Measurements from ENCODE around the gene CUX1.
"Not testable (repeated sequence)": the region's sequence is repeated elsewhere in the genome, so short reads cannot be mapped to it uniquely, and the experiment has no call there.

Gene CUX1

DNA sequence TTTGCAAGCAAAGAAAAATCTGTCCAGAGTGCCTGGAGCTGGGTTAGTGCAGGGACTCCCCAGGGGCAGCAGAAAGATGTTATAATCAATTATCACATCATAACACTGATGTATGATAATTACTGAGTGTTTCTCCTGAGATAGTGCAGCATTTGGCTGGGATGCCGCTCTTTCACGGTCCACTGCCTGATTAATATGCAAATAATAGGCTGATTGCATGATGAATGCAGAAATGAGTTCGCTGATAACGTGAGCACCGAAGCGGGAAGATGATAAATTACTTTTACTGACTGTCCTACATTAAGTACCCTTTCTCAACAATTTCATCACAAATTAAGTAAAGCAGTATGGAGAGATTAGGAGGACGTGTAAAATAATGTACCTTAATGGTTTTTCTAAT lies 397.8 kb downstream of the CUX1 start:
- DNase-seq (ENCODE audit: low spot score): no peak

DNA sequence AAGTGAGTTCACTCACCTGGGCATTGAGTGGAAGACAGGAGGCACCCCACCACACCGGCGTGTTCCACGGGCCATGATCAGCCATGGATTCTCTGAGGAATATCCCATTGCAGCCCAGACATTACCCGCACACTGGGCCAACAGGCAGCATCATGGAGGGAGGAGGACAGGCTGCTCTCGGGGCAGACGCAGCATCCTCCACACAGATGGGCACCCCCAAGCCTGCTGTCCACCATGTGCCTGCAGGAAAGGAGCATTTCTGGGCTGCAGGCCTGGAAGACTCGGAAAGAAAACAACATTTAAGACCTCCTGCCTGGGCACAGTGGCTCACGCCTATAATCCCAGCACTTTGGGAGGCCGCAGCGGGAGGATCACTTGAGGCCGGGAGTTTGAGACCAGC lies 398.3 kb downstream of the CUX1 start:
- no peak for DNase-seq (ENCODE audit: low spot score)

DNA sequence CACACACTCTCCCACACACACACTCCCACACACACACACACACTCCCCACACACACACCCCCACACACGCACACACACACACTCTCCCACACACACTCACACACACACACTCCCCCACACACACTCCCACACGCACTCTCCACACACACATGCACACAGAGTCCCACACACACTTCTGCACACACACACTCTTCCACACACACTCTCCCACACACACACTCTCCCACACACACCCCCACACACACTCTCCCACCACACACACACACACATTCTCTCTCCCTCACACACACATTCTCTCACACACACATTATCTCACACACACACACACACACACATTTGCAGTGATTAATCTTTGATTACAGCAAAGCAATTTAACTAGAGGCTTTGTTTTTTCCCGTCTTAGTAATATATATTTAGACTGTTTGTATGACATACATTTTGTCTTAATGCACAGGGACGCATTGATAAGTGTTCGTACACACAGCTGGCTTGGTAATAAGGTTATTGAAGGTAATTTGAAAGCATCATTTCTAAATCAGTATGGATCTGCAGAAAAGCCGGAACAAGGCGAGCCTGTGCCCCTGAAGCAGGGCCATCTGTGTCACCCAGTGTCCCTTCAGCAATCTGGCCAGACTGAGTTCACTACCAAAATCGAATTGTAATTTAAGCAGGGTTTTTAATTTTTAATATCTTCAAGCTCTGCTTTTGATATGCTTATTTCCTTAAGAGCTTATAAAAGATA lies 399.3 kb downstream of the CUX1 start:
- no peak for DNase-seq (ENCODE audit: low spot score)

DNA sequence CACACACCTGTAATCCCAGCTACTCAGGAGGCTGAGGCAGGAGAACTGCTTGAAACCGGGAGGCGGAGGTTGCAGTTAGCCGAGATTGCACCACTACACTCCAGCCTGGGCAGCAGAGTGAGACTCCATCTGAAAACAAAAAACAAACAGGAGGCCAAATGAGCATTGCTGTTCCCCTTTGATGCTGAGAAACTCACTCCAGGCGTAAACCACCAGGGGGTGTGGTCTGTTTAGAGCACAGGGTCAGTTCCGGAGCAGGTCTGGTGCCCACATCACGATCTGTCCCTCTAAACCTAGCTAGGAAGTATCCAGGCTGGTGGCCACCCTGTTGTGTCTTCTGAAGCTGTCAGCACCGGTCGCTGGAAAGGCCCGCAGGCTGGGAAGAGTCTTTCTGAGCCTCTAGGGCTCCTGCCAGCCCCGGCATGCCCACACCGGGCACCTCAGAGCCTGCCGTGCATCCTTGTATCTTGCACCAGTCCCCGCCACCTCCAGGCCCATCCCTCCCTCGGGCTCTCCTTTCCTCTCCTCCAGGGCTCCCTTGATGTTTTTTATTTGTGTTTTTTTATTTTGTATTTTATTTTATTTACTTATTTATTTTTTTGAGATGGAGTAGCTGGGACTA lies 402.9 kb downstream of the CUX1 start:
- DNase-seq (ENCODE audit: low spot score): no peak

DNA sequence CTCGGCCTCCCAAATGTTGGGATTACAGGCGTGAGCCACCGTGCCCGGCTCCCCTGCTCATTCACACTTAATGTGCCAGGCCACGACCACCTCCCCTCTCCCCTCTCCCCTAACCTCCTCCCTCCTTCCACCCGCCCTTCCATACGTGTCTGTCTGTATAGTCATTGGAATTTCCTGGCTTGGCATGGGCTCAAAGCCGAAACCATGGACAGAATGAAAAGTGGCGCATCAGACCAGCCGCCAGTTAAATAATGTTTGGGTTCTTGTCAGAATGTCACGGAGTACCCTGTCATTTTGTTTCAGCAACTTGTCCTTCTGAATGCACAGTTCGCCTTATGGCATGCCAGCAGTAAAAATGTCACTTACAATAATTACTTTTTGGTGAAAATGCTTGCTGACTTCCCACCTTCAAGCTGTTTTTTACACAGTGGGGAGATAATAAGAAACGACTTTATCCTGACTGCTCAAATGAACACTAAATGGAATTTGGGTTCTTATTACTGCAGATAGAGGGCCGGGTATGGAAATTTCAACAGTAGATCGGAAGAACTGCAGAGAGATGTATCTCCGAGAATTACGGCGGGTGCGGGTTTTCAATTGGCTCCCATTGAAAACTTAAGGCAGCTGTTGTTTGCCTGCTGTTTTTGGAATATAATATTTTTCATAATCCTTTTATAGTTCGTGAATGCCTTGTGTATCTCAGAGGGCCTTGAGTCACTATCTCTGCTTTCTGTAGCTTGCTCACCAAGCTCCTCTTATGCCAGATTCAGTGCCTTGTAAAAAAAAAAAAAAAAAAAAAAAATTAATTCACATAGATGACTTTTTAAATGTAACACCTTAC lies 403.8 kb downstream of the CUX1 start:
- no peak for DNase-seq (ENCODE audit: low spot score)

DNA sequence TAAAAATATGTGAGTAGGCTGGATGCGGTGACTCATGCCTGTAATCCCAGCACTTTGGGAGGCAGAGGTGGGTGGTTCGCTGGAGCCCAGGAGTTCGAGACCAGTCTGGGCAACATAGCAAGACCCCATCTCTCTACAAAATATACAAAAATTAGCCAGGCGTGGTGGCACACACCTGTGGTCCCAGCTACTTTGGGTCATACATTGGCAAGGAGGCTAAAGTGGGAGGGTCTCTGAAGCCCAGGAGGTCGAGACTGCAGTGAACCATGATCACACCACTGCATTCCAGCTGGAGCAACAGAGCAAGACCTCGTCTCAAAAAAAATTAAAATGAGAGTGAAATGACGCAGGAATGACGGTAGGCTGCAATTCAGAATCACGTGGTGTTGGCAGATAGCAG lies 404.5 kb downstream of the CUX1 start:
- DNase-seq (ENCODE audit: low spot score): no peak

DNA sequence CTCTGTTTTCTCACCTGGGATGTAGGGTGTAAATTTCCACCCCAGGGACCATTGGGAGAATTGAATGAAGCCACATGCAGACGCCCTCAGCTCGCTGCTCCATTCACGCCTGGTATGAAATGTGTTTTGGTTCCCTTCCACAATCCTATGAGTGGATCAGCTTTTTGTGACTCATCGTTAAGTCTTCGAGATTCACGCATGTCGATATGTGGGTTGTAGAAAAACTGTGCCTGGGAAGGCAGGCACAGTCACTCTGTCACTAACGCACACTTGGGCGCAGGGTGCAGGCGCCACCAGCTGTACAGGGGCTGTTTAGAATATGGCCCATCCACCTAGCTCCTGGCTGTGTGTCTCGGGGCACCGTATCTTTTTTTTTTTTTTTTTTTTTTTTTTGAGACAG lies 405.0 kb downstream of the CUX1 start:
- no peak for DNase-seq (ENCODE audit: low spot score)

DNA sequence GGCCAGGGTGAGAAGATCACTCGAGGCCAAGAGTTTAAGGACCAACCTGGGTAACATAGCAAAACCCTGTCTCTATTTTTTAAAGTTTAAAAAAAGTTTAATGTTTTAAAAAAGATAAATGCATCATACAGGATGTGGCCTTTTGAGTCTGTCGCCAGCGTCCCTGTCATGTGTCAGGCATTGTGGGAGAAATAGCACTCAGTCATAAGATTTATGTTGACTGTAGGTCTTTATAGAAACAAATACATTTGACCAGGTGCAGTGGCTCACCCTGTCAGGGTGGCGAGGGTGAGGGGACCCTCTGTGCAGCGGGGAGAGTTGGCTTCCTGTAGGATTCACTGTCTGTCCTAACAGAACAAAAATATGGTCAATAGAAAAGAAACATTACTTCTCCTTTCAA lies 405.8 kb downstream of the CUX1 start:
- no peak for DNase-seq (ENCODE audit: low spot score)

DNA sequence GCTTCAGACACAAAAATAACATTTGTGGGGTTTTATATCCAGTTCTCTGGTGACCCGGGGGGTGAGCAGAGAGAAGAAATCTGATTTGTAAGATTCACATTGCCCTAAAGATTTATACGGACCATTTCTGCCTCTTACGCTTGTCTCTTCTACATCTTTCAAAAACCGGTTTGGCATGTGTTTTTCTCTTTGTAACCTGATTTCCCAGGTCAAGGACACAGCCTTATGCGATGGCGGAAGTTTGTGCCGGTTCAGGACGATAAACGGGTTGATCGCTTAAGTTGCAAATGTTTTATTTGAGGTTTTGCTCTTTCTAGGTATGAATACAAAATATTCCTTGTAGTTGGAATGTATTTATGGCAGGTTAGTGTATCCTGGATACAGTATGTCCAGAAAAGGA lies 407.6 kb downstream of the CUX1 start:
- DNase-seq (ENCODE audit: low spot score): no peak

DNA sequence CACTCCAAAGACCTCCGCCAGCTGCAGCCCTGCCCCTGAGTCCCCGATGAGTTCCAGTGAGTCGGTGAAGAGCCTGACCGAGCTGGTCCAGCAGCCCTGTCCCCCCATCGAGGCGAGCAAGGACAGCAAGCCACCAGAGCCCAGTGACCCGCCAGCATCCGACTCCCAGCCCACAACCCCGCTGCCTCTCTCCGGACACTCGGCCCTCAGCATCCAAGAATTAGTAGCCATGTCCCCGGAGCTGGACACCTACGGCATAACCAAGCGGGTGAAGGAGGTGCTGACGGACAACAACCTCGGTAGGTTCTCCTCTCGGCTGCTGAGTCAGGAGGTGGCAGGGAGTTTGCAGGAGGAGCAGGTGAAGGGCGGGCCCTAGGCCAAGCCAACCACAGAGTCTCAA lies 409.9 kb downstream of the CUX1 start:
- no peak for DNase-seq (ENCODE audit: low spot score)

DNA sequence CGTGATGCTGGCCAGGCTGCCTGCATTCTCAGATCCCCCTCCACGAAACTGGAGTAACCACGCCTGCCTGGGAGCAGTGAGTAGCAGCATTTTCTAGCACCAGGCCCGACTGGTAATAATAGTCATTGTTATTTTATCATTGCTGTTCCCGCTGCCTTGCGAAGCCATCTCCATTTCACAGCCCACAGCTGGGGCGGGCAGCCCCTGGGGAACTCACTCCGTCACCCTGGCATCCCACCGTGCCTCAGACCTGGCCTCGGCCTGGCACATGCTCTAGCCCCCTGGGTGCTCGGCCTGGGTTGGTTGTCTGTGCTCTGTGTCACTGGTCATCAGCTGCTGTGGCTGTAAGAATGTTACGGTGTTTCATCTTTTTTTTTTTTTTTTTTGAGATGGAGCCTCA lies 411.5 kb downstream of the CUX1 start:
- DNase-seq (ENCODE audit: low spot score): no peak

DNA sequence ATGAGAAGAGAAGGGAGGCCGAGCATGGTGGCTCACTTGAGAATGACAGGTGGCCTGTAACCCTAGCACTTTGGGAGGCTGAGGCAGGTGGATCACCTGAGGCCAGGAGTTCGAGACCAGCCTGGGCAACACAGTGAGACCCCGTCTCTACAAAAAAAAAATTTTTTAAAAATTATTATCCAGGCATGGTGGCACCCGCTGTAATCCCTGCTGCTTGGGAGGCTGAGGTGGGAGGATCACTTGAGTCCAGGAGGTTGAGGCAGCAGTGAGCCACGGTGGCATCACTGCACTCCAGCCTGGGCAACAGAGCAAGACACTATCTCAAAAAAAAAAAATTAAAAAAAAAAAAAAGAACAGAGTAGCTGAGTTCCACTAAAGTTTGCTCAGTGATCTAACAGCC lies 412.7 kb downstream of the CUX1 start:
- DNase-seq (ENCODE audit: low spot score): not testable (repeated sequence)

DNA sequence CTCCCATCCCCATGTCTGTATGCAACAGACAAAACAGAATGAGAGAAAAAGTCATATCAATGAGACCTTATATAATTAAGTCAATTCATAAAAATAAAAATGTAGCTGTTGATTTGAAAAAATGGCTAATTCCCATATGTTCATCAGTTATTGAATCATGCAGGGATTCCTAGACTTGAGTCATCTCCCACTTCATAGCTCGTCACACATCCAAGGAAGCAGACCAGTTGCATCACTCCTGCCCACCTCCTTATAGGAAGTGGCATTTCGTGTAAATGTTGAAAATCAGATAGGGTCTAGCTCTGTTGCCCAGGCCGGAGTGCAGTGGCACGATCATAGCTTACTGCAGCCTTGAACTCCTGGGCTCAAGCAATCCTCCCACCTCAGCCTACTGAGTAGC lies 413.2 kb downstream of the CUX1 start:
- no peak for DNase-seq (ENCODE audit: low spot score)

DNA sequence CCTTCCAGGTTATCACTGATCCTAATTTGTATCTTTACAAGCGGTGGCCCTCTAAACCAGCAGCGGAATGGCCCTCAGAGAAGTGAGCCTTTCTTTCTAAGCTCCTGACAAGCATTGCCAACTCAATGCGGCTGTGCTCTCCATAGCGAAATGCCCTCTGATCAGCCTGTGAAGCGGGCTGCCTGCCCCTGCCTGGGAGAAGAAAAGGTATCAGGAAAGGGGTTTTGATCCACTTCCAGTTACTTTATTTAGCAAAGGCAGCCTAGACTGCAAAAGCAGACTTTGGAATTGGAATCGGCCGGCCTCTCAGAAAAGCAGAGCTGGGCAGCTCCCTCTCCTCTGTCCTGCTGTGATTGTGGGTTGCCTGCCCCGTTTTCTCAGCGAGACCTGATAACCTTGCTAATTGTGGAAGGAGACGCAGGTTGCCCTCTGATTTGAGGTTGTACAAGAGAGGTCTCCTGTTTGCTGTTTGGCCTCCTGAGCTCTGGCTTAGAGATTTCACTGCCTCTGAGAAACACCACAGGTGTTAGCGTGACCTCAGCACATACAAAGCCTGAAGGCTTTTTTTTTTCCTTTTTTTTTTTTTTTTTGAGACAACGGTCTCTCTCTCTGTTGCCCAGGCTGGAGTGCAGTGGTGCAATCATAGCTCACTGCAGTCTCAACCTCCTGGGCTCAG lies 415.3 kb downstream of the CUX1 start:
- DNase-seq (ENCODE audit: low spot score): no peak

DNA sequence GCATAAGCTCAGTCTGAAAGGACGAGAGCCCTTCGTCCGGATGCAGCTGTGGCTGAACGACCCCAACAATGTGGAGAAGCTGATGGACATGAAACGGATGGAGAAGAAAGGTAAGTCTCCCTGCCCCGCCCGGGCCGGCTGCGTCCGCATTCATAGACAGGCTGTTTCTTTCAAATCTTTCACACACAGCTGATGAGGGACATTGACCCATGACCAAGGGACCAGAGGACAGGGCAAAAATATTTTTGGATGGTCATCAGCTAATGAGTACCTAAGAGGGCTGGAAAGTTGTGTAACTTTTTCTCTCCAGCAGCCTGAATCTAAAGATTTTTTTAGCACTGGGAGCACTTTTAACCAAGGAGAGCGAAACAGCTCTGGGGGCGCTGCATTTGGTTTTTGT lies 416.7 kb downstream of the CUX1 start:
- no peak for DNase-seq (ENCODE audit: low spot score)

DNA sequence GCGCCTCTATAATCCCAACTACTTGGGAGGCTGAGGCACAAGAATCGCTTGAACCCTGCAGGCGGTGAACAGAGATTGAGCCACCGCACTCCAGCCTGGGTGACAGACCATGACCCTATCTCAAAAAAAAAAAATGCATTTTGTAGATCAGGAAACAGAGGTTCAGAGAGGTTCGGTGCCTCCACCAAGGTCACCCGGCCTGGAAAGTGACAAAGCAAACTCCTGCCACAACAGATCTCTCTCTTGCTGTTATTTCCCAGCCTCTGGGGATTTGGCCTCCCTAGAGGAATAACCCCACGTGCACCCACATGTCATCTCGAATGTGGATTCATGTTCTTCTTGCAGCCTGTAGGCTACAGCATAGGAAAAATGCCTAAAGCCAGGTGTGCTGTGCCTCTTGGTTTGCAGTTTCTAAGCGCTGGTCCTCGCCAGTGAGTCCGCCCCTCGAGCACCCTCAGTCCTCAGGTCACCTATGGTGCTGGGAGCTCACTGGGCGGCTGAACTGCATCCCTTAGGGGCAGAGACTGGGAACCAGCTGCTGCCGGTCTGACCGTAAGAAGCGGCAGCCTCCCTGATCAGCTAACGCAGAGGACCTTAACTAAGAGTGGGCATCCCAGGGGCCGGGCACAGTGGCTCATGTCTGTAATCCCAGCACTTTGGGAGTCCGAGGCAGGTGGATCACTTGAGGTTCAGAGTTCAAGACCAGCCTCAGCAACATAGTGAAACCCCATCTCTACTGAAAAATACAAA lies 417.6 kb downstream of the CUX1 start:
- no peak for DNase-seq (ENCODE audit: low spot score)

DNA sequence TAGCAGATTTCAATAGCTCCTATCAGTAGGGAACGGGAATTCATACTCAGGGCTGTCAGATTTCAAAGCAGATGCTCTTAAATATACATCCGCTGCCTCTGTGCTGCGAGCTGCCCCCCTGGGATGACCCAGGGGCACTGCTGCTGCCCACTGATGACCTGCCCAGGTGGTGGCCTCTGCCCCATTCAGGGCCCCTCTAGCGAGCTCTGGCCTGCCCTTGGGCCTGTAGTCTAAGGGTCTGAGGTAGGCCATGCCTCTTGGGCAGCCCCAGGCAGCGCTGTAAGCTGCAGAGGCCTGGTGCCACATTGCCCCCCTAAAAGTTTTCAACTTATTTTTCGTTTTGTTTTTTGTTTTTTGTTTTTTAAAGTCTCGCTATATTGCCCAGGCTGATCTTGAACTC lies 418.7 kb downstream of the CUX1 start:
- no peak for DNase-seq (ENCODE audit: low spot score)

DNA sequence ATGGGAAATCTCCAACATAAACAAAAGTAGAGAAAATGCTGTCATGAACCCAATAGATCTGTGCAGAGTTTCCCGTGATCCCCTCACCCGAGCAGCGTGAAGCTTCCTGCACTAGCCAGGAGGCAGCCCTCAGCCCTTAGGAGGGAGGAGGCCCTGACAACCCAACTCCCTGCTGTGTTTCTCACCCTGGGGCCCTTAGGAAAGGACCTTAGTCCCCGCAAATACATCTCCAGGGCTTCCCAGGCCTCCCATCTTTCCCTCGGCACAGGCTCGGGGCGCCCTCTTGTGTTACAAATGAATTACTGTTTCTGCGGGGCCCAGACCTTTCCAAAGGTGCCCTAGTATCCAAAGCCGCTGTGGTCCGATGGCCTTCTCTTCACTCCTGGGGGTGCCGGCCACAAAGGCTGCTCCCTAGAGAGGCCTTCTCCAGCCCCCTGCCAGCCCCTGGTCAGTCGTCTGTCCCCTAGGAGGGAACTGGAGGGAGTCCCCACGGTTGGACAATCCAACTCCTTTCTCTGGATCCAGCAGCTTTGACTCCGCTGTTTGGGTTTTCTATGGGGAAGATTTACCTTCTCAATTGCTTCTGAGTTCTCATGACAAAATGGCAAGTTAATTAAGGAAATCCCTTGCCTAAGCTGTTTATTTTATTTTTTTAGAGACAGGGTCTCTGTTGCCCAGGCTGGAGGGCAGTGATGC lies 419.3 kb downstream of the CUX1 start:
- peak; percentile 98 for DNase-seq (ENCODE audit: low spot score)

DNA sequence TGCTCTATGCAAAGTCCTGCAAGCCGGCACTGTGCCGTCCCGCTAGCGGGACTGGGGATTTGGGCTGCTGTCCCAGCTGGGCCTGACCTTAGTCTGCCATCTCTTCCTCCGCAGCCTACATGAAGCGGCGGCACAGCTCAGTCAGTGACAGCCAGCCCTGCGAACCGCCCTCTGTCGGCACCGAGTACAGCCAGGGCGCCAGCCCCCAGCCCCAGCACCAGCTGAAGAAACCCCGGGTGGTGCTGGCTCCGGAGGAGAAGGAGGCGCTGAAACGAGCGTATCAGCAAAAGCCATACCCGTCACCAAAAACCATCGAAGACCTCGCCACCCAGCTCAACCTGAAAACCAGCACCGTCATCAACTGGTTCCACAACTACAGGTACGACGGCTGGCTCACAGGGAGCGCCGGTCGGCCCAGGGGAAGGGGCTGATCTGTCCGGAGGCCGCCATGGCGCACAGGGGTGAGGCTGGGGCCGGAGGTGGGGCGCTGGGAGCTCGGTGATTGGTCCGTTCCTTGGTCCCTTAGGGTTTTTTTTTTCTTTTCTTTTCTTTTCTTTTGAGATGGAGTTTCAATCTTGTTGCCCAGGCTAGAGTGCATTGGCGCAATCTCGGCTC lies 421.9 kb downstream of the CUX1 start:
- no peak for DNase-seq (ENCODE audit: low spot score)

DNA sequence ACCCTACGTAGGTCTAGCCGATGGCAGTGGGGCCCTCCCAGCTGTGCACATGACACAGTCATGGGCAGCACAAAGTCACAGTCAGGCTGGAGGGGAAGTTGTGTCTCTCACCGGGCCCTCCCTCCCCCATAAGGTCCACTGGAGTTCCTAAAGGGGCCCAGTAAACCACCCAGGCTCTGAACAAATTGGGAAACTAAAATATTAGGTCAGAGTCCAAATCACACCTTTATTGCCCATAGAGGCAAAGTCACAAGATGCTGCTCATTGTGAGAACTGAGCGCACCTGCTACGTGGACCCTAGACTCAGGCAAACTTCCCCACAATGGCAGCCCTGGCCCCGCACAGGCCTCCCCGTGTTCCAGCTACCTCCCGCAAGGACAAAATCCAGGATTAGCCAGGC lies 424.0 kb downstream of the CUX1 start:
- DNase-seq (ENCODE audit: low spot score): no peak

DNA sequence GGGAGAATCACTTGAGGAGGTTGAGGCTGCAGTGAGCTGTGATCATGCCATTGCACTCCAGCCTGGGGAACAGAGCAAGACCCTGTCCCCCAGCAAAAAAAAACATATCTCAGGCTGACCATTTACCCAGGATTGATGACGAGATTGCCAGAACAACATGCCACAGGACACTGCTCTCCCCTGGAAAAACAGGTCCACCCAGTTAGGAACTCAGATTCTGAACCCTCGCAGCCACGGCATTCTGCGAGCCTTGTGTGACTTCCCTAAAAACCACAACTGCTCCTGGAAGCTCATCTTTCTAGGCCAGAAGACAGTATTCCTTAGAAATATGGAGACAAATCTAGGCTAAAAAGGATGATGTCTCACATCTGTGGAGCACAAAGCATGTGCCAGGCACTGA lies 427.2 kb downstream of the CUX1 start:
- DNase-seq (ENCODE audit: low spot score): no peak
